Right ventricle myocardium superior (tissue), 1 donor: ENCODE measurements around the gene RBM33. TPM values are rescaled to one million over a fixed set of nuclear protein-coding genes. Genes with fewer than 3 reads are reported as not detected.

Experiments used
- ATAC-seq: fragments of 200-7000 bp; cut with Tn5 transposase; one replicate; pipeline ENCODE4 v1.9.1; 2020; ENCODE audit warnings: mild to moderate bottlenecking; ENCODE audit not compliant: poor library complexity
- DNase-seq: peaks from one replicate; pipeline ENCODE4 v3.0.0-alpha.2; 2020
- intact Hi-C: fragments of 100-400 bp; cut with DNase I; formaldehyde crosslinking; loops from one replicate; pipeline ENCODE4 v1.11.2; 2022
- total RNA-seq: library from RNA; stranded (reverse); fragmentation: NEBNext Ultra II Directional; extraction: Animal tissue kit (Norgen Biotek cat#: 25700); gene quantifications from one replicate; pipeline ENCODE4 v1.2.1, GENCODE V29; 2021
- donor health status: DM: no; HTN: yes; CAD: no; lungs with severe emphysema.

The RBM33 gene
- total RNA-seq, 1 donor from 2014 or later: 32.8 TPM

GRCh38 chr7:155804897-155805825 lies 160.7 kb downstream of the RBM33 start:
- intact Hi-C loops: no loop called here
- DNase-seq: no peak

GRCh38 chr7:155805826-155806095 lies 161.3 kb downstream of the RBM33 start:
- no peak for ATAC-seq
- intact Hi-C loops: no loop called here
- no peak for DNase-seq

More at GRCh38 chr7:155804897-155805825, 160.7 kb downstream of the RBM33 start:
- peak; percentile 80 for ATAC-seq

- intact Hi-C loops: no loop called here
- DNase-seq (no peak), ATAC-seq (no peak)
Measured at GRCh38 chr7:155806096-155806871, 161.8 kb downstream of the RBM33 start.

- intact Hi-C loops: no loop called here
- DNase-seq (no peak), ATAC-seq (no peak)
Measured at GRCh38 chr7:155807065-155807671, 162.7 kb downstream of the RBM33 start.

GRCh38 chr7:155807789-155808548 lies 163.5 kb downstream of the RBM33 start:
- no peak for DNase-seq
- no peak for ATAC-seq
- intact Hi-C loops: no loop called here

GRCh38 chr7:155808549-155809331 lies 164.3 kb downstream of the RBM33 start:
- intact Hi-C loops: no loop called here
- ATAC-seq (no peak), DNase-seq (no peak)

GRCh38 chr7:155809332-155809946 lies 165.0 kb downstream of the RBM33 start:
- intact Hi-C loops: no loop called here
- DNase-seq (no peak), ATAC-seq (no peak)

- DNase-seq (no peak), ATAC-seq (no peak)
- intact Hi-C loops: no loop called here
Measured at GRCh38 chr7:155809947-155810769, 165.7 kb downstream of the RBM33 start.

- no peak for DNase-seq
- intact Hi-C loops: no loop called here
- ATAC-seq: no peak
Measured at GRCh38 chr7:155810770-155811559, 166.5 kb downstream of the RBM33 start.

GRCh38 chr7:155811560-155811894 lies 167.1 kb downstream of the RBM33 start:
- DNase-seq (no peak), ATAC-seq (no peak)
- intact Hi-C loops: no loop called here

- ATAC-seq: no peak
- DNase-seq: no peak
- intact Hi-C loops: no loop called here
Measured at GRCh38 chr7:155811895-155812761, 167.7 kb downstream of the RBM33 start, which contains the start of gene SHH. TSS of gene SHH (minus strand) at chr7:155812463. CDS start at chr7:155812122, 341 bp downstream.

- DNase-seq: no peak
- intact Hi-C loops: no loop called here
- ATAC-seq: no peak
Measured at GRCh38 chr7:155813125-155813524, 168.7 kb downstream of the RBM33 start.

GRCh38 chr7:155813546-155814315 lies 169.3 kb downstream of the RBM33 start:
- intact Hi-C loops: no loop called here

More at GRCh38 chr7:155813546-155814315, 169.3 kb downstream of the RBM33 start:
- DNase-seq: no peak
- no peak for ATAC-seq
